ENCODE data around the gene TPD52L1.

Gene TPD52L1

DNA sequence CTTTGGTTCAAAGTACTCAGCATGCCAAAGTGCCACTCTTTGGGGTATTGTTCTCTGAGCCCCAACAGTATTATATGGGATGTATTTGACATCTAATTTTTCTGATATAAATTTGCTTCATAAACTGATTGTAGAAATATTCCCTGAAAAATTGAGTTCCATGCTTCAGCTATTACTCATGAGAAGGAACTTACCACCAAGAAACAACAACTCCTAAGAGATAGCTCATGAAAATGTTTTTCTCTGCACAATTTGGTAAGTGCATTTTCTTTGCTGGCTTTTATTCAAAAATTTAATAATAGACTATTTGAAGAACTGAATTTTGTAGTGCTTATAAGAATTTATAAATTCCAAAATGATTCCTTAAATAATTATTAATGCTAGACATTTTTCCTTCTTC lies 12.8 kb upstream of the TPD52L1 start:
- Histone ChIP-seq H3K36me3 (ENCODE audit: control insufficient read depth, insufficient read depth, low read length) (no peaks in the 10 kb centered on the region), H3K27ac (ENCODE audit: low read length) (no peak overlapping the region), H3K9me3 (ENCODE audit: control insufficient read depth, insufficient read depth, low read length) (no peaks in the 10 kb centered on the region), H3K4me3 (ENCODE audit: low read length) (no peak overlapping the region), H3K27me3 (ENCODE audit: control insufficient read depth, insufficient read depth, low read length) (no peaks in the 10 kb centered on the region), H3K4me1 (ENCODE audit: control insufficient read depth, insufficient read depth, low read length) (no peaks in the 10 kb centered on the region)
- DNase-seq (ENCODE audit: low read depth, low spot score): no peak

DNA sequence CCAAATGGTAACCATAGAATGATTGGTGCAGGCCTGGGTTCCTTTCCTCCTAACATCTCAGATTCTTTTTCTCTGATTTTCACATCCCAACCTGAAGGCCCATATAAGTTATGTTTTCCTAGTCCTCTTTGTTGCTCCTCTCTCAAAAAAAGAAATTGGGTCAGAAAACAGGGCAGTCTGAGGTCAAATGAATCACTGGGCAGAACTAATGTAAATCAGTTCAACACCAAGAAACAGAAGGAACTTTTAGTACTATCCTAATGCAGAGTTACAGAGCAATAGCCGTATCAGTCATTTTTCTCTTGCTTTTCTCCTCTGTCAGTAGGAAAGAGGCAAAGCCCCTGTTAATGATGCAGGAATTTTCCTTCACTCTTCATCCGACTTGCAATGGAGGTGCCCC lies 11.0 kb upstream of the TPD52L1 start:
- Histone ChIP-seq H3K4me1 (ENCODE audit: control insufficient read depth, insufficient read depth, low read length) (no peaks in the 10 kb centered on the region), H3K36me3 (ENCODE audit: control insufficient read depth, insufficient read depth, low read length) (no peaks in the 10 kb centered on the region), H3K9me3 (ENCODE audit: control insufficient read depth, insufficient read depth, low read length) (no peaks in the 10 kb centered on the region), H3K27ac (ENCODE audit: low read length) (no peak overlapping the region), H3K27me3 (ENCODE audit: control insufficient read depth, insufficient read depth, low read length) (no peaks in the 10 kb centered on the region), H3K4me3 (ENCODE audit: low read length) (no peak overlapping the region)
- DNase-seq (ENCODE audit: low read depth, low spot score): no peak
- WGBS (ENCODE audit: insufficient coverage, insufficient read length): no CpG with 5 or more reads among the region's 2 CpGs

- Histone ChIP-seq H3K36me3 (ENCODE audit: control insufficient read depth, insufficient read depth, low read length) (no peaks in the 10 kb centered on the region), H3K4me3 (ENCODE audit: low read length) (no peak overlapping the region), H3K27me3 (ENCODE audit: control insufficient read depth, insufficient read depth, low read length) (no peaks in the 10 kb centered on the region), H3K9me3 (ENCODE audit: control insufficient read depth, insufficient read depth, low read length) (no peaks in the 10 kb centered on the region), H3K4me1 (ENCODE audit: control insufficient read depth, insufficient read depth, low read length) (no peaks in the 10 kb centered on the region), H3K27ac (ENCODE audit: low read length) (no peak overlapping the region)
- DNase-seq (ENCODE audit: low read depth, low spot score): no peak
- WGBS (ENCODE audit: insufficient coverage, insufficient read length): no CpG with 5 or more reads among the region's 1 CpG
These were observed 8.8 kb upstream of the TPD52L1 start for GRCh38 chr6:125144822-125145221.

GRCh38 chr6:125149256-125150144 lies 4.1 kb upstream of the TPD52L1 start:
- Histone ChIP-seq H3K36me3 (ENCODE audit: control insufficient read depth, insufficient read depth, low read length) (no peaks in the 10 kb centered on the region), H3K4me3 (ENCODE audit: low read length) (no peak overlapping the region), H3K9me3 (ENCODE audit: control insufficient read depth, insufficient read depth, low read length) (no peaks in the 10 kb centered on the region), H3K4me1 (ENCODE audit: control insufficient read depth, insufficient read depth, low read length) (no peaks in the 10 kb centered on the region), H3K27me3 (ENCODE audit: control insufficient read depth, insufficient read depth, low read length) (peaks cover 2% of the 10 kb centered on the region; the same call in 1 of the 2 replicates), H3K27ac (ENCODE audit: low read length) (no peak overlapping the region)
- WGBS (ENCODE audit: insufficient coverage, insufficient read length): no CpG with 5 or more reads among the region's 7 CpGs
- no peak for DNase-seq (ENCODE audit: low read depth, low spot score)

- H3K36me3 ChIP-seq (ENCODE audit: control insufficient read depth, insufficient read depth, low read length): no peaks in the 10 kb centered on the region
- no peak overlapping the region for H3K4me3 ChIP-seq (ENCODE audit: low read length)
- peaks cover 7% of the 10 kb centered on the region; the same call in 1 of the 2 replicates for H3K27me3 ChIP-seq (ENCODE audit: control insufficient read depth, insufficient read depth, low read length)
- H3K9me3 ChIP-seq (ENCODE audit: control insufficient read depth, insufficient read depth, low read length): no peaks in the 10 kb centered on the region
- 0 out of 2 replicates have a peak, but pooled peaks cover 2% of the 10 kb centered on the region for H3K4me1 ChIP-seq (ENCODE audit: control insufficient read depth, insufficient read depth, low read length)
- no peak for DNase-seq (ENCODE audit: low read depth, low spot score)
- H3K27ac ChIP-seq (ENCODE audit: low read length): no peak overlapping the region
- WGBS (ENCODE audit: insufficient coverage, insufficient read length): no CpG with 5 or more reads among the region's 4 CpGs
These were observed 1.9 kb upstream of the TPD52L1 start for GRCh38 chr6:125151700-125152099.

DNA sequence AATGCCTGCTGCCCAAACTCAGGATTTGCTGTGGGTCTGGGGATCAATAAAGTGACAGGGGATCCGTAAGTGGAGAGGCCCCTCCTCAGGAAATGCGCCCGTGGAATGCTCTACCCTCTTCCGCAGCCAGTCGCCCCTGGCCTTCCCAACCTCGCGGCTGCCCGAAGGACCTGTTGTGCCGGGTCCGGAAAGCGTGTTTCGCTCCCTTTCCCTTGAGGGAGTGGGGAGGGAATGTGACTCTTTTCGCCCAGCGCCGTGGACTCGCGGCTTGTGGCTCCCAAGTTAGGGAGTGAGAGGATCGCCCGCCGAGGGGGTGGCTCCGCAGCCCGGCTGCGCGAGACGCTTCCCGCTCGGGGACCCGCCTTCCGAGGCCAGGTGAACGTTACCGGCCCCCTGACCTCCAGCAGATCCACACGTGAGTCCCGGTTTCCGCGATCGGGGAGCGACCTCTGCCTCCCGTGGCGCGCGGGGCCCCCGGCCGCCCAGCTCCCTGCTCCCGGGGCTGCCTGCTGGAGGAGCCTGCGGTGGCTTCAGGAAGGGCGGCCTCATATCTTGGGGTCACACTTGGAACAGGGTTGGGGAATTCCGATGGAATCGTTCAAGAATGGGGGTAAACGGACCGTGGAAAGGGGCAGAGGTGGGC lies 666 bp downstream of the TPD52L1 start:
- no peak for DNase-seq (ENCODE audit: low read depth, low spot score)
- peak overlapping the region; percentile 79; the same call in 1 of the 2 replicates for H3K4me3 ChIP-seq (ENCODE audit: low read length)

DNA sequence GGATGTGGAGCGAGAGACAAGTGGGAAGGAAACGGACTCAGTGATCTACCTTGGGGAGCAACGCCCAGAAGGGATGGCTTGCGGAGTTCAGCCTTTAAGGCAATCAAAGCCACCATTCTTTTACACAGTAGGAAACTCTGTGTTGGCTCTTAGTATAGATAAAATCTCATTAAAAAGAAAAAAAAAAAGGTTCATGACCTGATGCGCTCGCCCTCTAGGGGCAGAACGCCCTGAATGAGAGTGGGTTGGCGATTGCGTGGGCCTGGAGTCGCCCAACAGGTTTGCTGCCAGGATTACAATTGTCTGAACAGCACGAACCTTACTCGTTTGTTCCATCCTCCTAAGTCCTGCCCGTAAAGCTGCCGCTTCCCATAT lies 1.2 kb downstream of the TPD52L1 start:
- DNase-seq (ENCODE audit: low read depth, low spot score): peak; percentile 16
- no CpG with 5 or more reads among the region's 14 CpGs for WGBS (ENCODE audit: insufficient coverage, insufficient read length)
- H3K4me1 ChIP-seq (ENCODE audit: control insufficient read depth, insufficient read depth, low read length): 0 out of 2 replicates have a peak, but pooled peaks cover 2% of the 10 kb centered on the region
- H3K9me3 ChIP-seq (ENCODE audit: control insufficient read depth, insufficient read depth, low read length): no peaks in the 10 kb centered on the region
- no peak overlapping the region for H3K27ac ChIP-seq (ENCODE audit: low read length)
- H3K27me3 ChIP-seq (ENCODE audit: control insufficient read depth, insufficient read depth, low read length): peaks cover 7% of the 10 kb centered on the region; the same call in 1 of the 2 replicates
- H3K36me3 ChIP-seq (ENCODE audit: control insufficient read depth, insufficient read depth, low read length): no peaks in the 10 kb centered on the region
- H3K4me3 ChIP-seq (ENCODE audit: low read length): peak overlapping the region; percentile 79; the same call in 1 of the 2 replicates

More for the DNA sequence above, 666 bp downstream of the TPD52L1 start:
- no CpG with 5 or more reads among the region's 50 CpGs for WGBS (ENCODE audit: insufficient coverage, insufficient read length)
- Histone ChIP-seq H3K27ac (ENCODE audit: low read length) (no peak overlapping the region), H3K9me3 (ENCODE audit: control insufficient read depth, insufficient read depth, low read length) (no peaks in the 10 kb centered on the region), H3K27me3 (ENCODE audit: control insufficient read depth, insufficient read depth, low read length) (peaks cover 7% of the 10 kb centered on the region; the same call in 1 of the 2 replicates), H3K4me1 (ENCODE audit: control insufficient read depth, insufficient read depth, low read length) (0 out of 2 replicates have a peak, but pooled peaks cover 2% of the 10 kb centered on the region), H3K36me3 (ENCODE audit: control insufficient read depth, insufficient read depth, low read length) (no peaks in the 10 kb centered on the region)

DNA sequence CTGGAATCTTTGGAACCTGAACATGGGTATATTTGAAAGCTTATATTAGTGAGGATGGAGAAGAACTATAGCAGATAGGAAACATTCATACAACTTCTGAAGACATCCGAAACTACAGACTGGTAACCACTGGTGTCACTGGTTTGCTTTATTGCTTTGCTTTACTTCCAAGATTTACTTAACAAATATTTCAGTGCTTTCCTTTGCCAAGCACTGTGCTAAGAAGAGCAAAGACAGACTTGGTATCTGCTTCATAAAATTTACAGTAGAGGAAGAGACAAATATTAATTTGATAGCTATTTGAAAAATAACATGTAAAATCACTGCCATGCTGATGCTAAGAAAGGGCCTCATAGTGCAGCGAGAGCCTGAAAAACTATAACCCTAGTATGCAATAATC lies 1.8 kb downstream of the TPD52L1 start:
- WGBS (ENCODE audit: insufficient coverage, insufficient read length): no CpG with 5 or more reads among the region's 2 CpGs
- 0 out of 2 replicates have a peak, but pooled peaks cover 2% of the 10 kb centered on the region for H3K4me1 ChIP-seq (ENCODE audit: control insufficient read depth, insufficient read depth, low read length)
- H3K27ac ChIP-seq (ENCODE audit: low read length): no peak overlapping the region
- no peak for DNase-seq (ENCODE audit: low read depth, low spot score)
- no peak overlapping the region for H3K4me3 ChIP-seq (ENCODE audit: low read length)
- peaks cover 7% of the 10 kb centered on the region; the same call in 1 of the 2 replicates for H3K27me3 ChIP-seq (ENCODE audit: control insufficient read depth, insufficient read depth, low read length)
- H3K36me3 ChIP-seq (ENCODE audit: control insufficient read depth, insufficient read depth, low read length): no peaks in the 10 kb centered on the region
- no peaks in the 10 kb centered on the region for H3K9me3 ChIP-seq (ENCODE audit: control insufficient read depth, insufficient read depth, low read length)

DNA sequence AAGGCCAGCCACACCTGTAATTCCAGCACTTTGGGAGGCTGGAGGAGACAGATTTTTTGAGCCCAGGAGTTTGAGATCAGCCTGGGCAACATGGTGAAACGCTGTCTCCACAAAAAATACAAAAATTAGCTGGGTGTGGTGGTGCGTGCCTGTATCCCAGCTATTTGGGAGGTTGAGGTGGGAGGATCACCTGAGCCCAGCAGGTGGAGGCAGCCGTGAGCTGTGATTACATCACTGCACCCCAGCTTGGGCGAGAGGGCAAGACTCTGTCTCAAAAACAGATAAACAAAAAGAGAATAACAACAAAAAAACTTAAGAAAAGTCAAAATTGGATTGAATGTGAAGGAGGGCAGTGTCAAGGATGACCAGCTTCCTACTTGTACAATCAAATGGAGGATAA lies 2.9 kb downstream of the TPD52L1 start:
- DNase-seq (ENCODE audit: low read depth, low spot score): no peak
- peaks cover 7% of the 10 kb centered on the region; the same call in 1 of the 2 replicates for H3K27me3 ChIP-seq (ENCODE audit: control insufficient read depth, insufficient read depth, low read length)
- 0 out of 2 replicates have a peak, but pooled peaks cover 2% of the 10 kb centered on the region for H3K4me1 ChIP-seq (ENCODE audit: control insufficient read depth, insufficient read depth, low read length)
- H3K4me3 ChIP-seq (ENCODE audit: low read length): no peak overlapping the region
- H3K9me3 ChIP-seq (ENCODE audit: control insufficient read depth, insufficient read depth, low read length): no peaks in the 10 kb centered on the region
- WGBS (ENCODE audit: insufficient coverage, insufficient read length): no CpG with 5 or more reads among the region's 4 CpGs
- no peak overlapping the region for H3K27ac ChIP-seq (ENCODE audit: low read length)
- H3K36me3 ChIP-seq (ENCODE audit: control insufficient read depth, insufficient read depth, low read length): no peaks in the 10 kb centered on the region

GRCh38 chr6:125157280-125157679 lies 3.7 kb downstream of the TPD52L1 start:
- no peak for DNase-seq (ENCODE audit: low read depth, low spot score)
- H3K4me3 ChIP-seq (ENCODE audit: low read length): no peak overlapping the region
- peaks cover 7% of the 10 kb centered on the region; the same call in 1 of the 2 replicates for H3K27me3 ChIP-seq (ENCODE audit: control insufficient read depth, insufficient read depth, low read length)
- H3K36me3 ChIP-seq (ENCODE audit: control insufficient read depth, insufficient read depth, low read length): no peaks in the 10 kb centered on the region
- no CpG with 5 or more reads among the region's 3 CpGs for WGBS (ENCODE audit: insufficient coverage, insufficient read length)
- no peak overlapping the region for H3K27ac ChIP-seq (ENCODE audit: low read length)
- no peaks in the 10 kb centered on the region for H3K9me3 ChIP-seq (ENCODE audit: control insufficient read depth, insufficient read depth, low read length)
- 0 out of 2 replicates have a peak, but pooled peaks cover 2% of the 10 kb centered on the region for H3K4me1 ChIP-seq (ENCODE audit: control insufficient read depth, insufficient read depth, low read length)
